ENCODE data around the gene COL8A2. TPM values are rescaled to one million over a fixed set of nuclear protein-coding genes. Genes with fewer than 3 reads are reported as not detected.
A peak's percentile ranks its signal among the peaks of the same experiment; 100 is the strongest.

Gene COL8A2
- total RNA-seq, 1 experiment from 2014 or later: 2.3 TPM

DNA sequence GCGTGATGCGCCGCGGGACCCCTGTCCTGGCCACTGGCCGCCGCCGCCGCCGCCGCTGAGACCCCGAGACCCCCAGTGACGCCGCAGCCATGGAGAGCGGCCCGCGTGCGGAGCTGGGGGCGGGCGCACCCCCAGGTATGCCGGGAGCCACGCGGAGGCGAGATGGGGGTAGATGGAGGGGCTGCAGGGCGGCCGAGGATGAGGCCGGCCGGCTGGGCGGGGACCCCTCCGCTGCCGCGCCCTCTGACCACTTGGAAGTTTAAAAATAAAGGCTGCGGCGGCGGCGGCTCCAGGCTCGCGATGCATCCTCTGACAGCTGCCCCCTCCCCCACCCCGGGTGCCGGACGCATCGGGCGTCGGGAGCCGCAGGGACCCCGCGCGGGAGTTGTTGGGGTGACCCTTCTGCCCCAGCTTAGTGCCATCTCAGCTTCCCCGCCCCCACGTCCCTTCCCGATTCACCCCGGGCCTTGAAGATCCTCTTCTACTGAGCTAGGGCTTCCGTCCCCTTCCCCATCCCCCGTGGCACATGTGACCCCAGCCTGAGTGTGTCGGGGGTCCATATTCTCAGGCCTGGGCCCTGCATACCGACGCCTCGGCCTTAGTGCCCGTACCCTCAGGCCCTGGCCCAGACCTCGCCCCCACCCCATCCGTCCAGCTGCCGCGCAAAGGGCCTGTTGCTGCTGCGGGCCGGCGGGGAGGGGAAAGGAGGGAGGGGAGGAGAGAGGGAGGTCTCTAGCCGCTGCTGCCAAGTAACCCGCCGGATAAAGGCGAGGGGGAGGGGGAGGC lies 31.5 kb upstream of the COL8A2 start (continued):
- TF ChIP-seq ZSCAN18 (CRISPR knock-in tag; IDR thresholded peaks at IDR 0.05) (no peak), FOXP1 (CRISPR knock-in tag; IDR thresholded peaks at IDR 0.05; ENCODE audit: borderline replicate concordance) (peak; percentile 82; the same call in 1 of the 2 replicates), TP53 (CRISPR knock-in tag; IDR thresholded peaks at IDR 0.05) (no peak), NFE2L1 (CRISPR knock-in tag; IDR thresholded peaks at IDR 0.05) (0 out of 2 replicates have a peak, but pooled peaks have one; percentile 31), PRRX2 (CRISPR knock-in tag; IDR thresholded peaks at IDR 0.05) (no peak), ZNF219 (CRISPR knock-in tag; IDR thresholded peaks at IDR 0.05; ENCODE audit: borderline replicate concordance) (no peak), JUN (CRISPR knock-in tag; IDR thresholded peaks at IDR 0.05) (no peak), EMX1 (CRISPR knock-in tag; IDR thresholded peaks at IDR 0.05) (no peak), MYBL2 (CRISPR knock-in tag; IDR thresholded peaks at IDR 0.05) (peak; percentile 43; the same call in 1 of the 2 replicates), MLX (CRISPR knock-in tag; IDR thresholded peaks at IDR 0.05) (no peak), ZNF512 (CRISPR knock-in tag; IDR thresholded peaks at IDR 0.05; ENCODE audit: borderline replicate concordance) (no peak), ZNF263 (CRISPR knock-in tag; IDR thresholded peaks at IDR 0.05; ENCODE audit: low read depth) (no peak), ATF2 (CRISPR knock-in tag; IDR thresholded peaks at IDR 0.05; ENCODE audit: borderline replicate concordance, low read depth) (no peak)
- TF ChIP-seq, protein P1, sequence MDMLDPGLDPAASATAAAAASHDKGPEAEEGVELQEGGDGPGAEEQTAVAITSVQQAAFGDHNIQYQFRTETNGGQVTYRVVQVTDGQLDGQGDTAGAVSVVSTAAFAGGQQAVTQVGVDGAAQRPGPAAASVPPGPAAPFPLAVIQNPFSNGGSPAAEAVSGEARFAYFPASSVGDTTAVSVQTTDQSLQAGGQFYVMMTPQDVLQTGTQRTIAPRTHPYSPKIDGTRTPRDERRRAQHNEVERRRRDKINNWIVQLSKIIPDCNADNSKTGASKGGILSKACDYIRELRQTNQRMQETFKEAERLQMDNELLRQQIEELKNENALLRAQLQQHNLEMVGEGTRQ (CRISPR knock-in tag; IDR thresholded peaks at IDR 0.05): peak; percentile 77
- TF ChIP-seq, protein P2, sequence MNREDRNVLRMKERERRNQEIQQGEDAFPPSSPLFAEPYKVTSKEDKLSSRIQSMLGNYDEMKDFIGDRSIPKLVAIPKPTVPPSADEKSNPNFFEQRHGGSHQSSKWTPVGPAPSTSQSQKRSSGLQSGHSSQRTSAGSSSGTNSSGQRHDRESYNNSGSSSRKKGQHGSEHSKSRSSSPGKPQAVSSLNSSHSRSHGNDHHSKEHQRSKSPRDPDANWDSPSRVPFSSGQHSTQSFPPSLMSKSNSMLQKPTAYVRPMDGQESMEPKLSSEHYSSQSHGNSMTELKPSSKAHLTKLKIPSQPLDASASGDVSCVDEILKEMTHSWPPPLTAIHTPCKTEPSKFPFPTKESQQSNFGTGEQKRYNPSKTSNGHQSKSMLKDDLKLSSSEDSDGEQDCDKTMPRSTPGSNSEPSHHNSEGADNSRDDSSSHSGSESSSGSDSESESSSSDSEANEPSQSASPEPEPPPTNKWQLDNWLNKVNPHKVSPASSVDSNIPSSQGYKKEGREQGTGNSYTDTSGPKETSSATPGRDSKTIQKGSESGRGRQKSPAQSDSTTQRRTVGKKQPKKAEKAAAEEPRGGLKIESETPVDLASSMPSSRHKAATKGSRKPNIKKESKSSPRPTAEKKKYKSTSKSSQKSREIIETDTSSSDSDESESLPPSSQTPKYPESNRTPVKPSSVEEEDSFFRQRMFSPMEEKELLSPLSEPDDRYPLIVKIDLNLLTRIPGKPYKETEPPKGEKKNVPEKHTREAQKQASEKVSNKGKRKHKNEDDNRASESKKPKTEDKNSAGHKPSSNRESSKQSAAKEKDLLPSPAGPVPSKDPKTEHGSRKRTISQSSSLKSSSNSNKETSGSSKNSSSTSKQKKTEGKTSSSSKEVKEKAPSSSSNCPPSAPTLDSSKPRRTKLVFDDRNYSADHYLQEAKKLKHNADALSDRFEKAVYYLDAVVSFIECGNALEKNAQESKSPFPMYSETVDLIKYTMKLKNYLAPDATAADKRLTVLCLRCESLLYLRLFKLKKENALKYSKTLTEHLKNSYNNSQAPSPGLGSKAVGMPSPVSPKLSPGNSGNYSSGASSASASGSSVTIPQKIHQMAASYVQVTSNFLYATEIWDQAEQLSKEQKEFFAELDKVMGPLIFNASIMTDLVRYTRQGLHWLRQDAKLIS (CRISPR knock-in tag; IDR thresholded peaks at IDR 0.05; ENCODE audit: borderline replicate concordance): no peak
- TF ChIP-seq, protein P3, sequence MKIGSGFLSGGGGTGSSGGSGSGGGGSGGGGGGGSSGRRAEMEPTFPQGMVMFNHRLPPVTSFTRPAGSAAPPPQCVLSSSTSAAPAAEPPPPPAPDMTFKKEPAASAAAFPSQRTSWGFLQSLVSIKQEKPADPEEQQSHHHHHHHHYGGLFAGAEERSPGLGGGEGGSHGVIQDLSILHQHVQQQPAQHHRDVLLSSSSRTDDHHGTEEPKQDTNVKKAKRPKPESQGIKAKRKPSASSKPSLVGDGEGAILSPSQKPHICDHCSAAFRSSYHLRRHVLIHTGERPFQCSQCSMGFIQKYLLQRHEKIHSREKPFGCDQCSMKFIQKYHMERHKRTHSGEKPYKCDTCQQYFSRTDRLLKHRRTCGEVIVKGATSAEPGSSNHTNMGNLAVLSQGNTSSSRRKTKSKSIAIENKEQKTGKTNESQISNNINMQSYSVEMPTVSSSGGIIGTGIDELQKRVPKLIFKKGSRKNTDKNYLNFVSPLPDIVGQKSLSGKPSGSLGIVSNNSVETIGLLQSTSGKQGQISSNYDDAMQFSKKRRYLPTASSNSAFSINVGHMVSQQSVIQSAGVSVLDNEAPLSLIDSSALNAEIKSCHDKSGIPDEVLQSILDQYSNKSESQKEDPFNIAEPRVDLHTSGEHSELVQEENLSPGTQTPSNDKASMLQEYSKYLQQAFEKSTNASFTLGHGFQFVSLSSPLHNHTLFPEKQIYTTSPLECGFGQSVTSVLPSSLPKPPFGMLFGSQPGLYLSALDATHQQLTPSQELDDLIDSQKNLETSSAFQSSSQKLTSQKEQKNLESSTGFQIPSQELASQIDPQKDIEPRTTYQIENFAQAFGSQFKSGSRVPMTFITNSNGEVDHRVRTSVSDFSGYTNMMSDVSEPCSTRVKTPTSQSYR (CRISPR knock-in tag; IDR thresholded peaks at IDR 0.05): peak; percentile 67
